CD14-positive monocyte (primary cell): Measurements from ENCODE around the gene PSMD7. TPM values are rescaled to one million over a fixed set of nuclear protein-coding genes. Genes with fewer than 3 reads are reported as not detected.

Experiments used
- DNase-seq, 3 donors: peaks; one replicate each; pipeline ENCODE4 v3.0.0-alpha.2; 2011 to 2022
- H2AFZ ChIP-seq: 2 replicates; pipeline ENCODE4 v1.6.0; 2012; ENCODE audit warnings: mild to moderate bottlenecking, low read depth, low read length, inconsistent platforms; ENCODE audit not compliant: insufficient read depth, poor library complexity, severe bottlenecking
- H3K27ac ChIP-seq, 2 donors: 1 replicate in 1 of 2; 2 replicates in 1 of 2; pipeline ENCODE4 v1.5.1; 2012 to 2013; ENCODE audit warnings: low read length in 2 of 2, control low read depth in 1 of 2, inconsistent platforms in 1 of 2, low read depth in 1 of 2, mild to moderate bottlenecking in 1 of 2
- H3K27me3 ChIP-seq, 2 donors: one replicate each; pipeline versions ENCODE4 v1.6.0 to v1.6.1; 2011 to 2013; ENCODE audit warnings: low read length in 2 of 2; ENCODE audit not compliant: control insufficient read depth in 2 of 2, insufficient read depth in 2 of 2
- H3K36me3 ChIP-seq, 2 donors: replicated peaks in 1 of 2; 1 replicate in 1 of 2; 2 replicates in 1 of 2; pipeline versions ENCODE4 v1.5.1 to v1.6.1; 2012 to 2013; ENCODE audit warnings: low read length in 2 of 2, control low read depth in 1 of 2, inconsistent platforms in 1 of 2, mild to moderate bottlenecking in 1 of 2; ENCODE audit not compliant: insufficient read depth in 2 of 2, control insufficient read depth in 1 of 2
- H3K4me1 ChIP-seq, 2 donors: 1 replicate in 1 of 2; 2 replicates in 1 of 2; pipeline versions ENCODE4 v1.5.1 to v1.6.1; 2012 to 2013; ENCODE audit warnings: low read length in 2 of 2, control low read depth in 1 of 2, inconsistent platforms in 1 of 2, mild to moderate bottlenecking in 1 of 2, moderate library complexity in 1 of 2; ENCODE audit not compliant: insufficient read depth in 2 of 2, control insufficient read depth in 1 of 2
- H3K4me2 ChIP-seq: replicated peaks from 2 replicates; pipeline ENCODE3; 2012; ENCODE audit warnings: low read length, moderate library complexity, mild to moderate bottlenecking; ENCODE audit not compliant: poor library complexity, severe bottlenecking; ENCODE audit errors: extremely low read depth
- H3K4me3 ChIP-seq, 3 experiments: fragments of 200-600 bp in 1 of 3; sonication (generic) in 1 of 3; replicated peaks in 1 of 3; 1 replicate in 2 of 3; 2 replicates in 1 of 3; pipeline ENCODE4 v1.5.1; 2011 to 2013; ENCODE audit warnings: low read length in 3 of 3, mild to moderate bottlenecking in 3 of 3, control low read depth in 2 of 3, low read depth in 2 of 3, inconsistent platforms in 1 of 3, moderate library complexity in 1 of 3
- H3K79me2 ChIP-seq: 2 replicates; pipeline ENCODE4 v1.6.0; 2012; ENCODE audit warnings: mild to moderate bottlenecking, control low read depth, inconsistent platforms, low read length, moderate library complexity; ENCODE audit not compliant: insufficient read depth
- H3K9ac ChIP-seq: 2 replicates; pipeline ENCODE4 v1.6.0; 2017; ENCODE audit warnings: low read length, mild to moderate bottlenecking; ENCODE audit not compliant: insufficient read depth, poor library complexity, severe bottlenecking
- H3K9me3 ChIP-seq, 2 donors: replicated peaks in 1 of 2; 1 replicate in 1 of 2; 2 replicates in 1 of 2; pipeline versions ENCODE4 v1.5.1 to v1.6.1; 2012 to 2013; ENCODE audit warnings: low read length in 2 of 2, control low read depth in 1 of 2; ENCODE audit not compliant: control insufficient read depth in 1 of 2, insufficient read depth in 1 of 2
- H4K20me1 ChIP-seq: 2 replicates; pipeline ENCODE4 v1.6.0; 2012; ENCODE audit warnings: mild to moderate bottlenecking, low read length, control low read depth, moderate library complexity; ENCODE audit not compliant: insufficient read depth
- H3K27ac Mint-ChIP-seq, 7 donors: one replicate each; pipeline ENCODE4 v1.8.0; 2020; ENCODE audit warnings: mild to moderate bottlenecking in 7 of 7, mixed read lengths in 7 of 7, moderate library complexity in 6 of 7, inconsistent platforms in 2 of 7
- H3K27me3 Mint-ChIP-seq, 3 donors: one replicate each; pipeline ENCODE4 v1.8.0; 2021 to 2022; ENCODE audit warnings: low read depth in 3 of 3, mild to moderate bottlenecking in 3 of 3, mixed read lengths in 3 of 3, moderate library complexity in 3 of 3, inconsistent platforms in 1 of 3
- H3K36me3 Mint-ChIP-seq, 2 donors: one replicate each; pipeline ENCODE4 v1.8.0; 2020; ENCODE audit warnings: mixed read lengths in 2 of 2, inconsistent platforms in 1 of 2, mild to moderate bottlenecking in 1 of 2
- H3K4me1 Mint-ChIP-seq: one replicate; pipeline ENCODE4 v1.8.0; 2020; ENCODE audit warnings: mild to moderate bottlenecking, mixed read lengths
- H3K4me3 Mint-ChIP-seq, 2 donors: one replicate each; pipeline ENCODE4 v1.8.0; 2020; ENCODE audit warnings: mild to moderate bottlenecking in 2 of 2, mixed read lengths in 2 of 2, moderate library complexity in 1 of 2
- H3K9me3 Mint-ChIP-seq, 7 donors: one replicate each; pipeline ENCODE4 v1.8.0; 2020 to 2022; ENCODE audit warnings: mixed read lengths in 7 of 7, mild to moderate bottlenecking in 6 of 7, moderate library complexity in 6 of 7, inconsistent platforms in 2 of 7
- CTCF ChIP-seq: fragments of 200-600 bp; IDR thresholded peaks from one replicate; pipeline ENCODE4 v1.8.0; 2022; ENCODE audit warnings: antibody characterized with exemption, mild to moderate bottlenecking
- WGBS: methylation state at CpG from one replicate; pipeline ENCODE4 v1.1.5; 2013; ENCODE audit warnings: missing lambda C conversion rate; ENCODE audit not compliant: insufficient coverage; 5-methylcytosine and 5-hydroxymethylcytosine counted together
- intact Hi-C, 2 donors: fragments of 100-400 bp; cut with micrococcal nuclease; formaldehyde crosslinking; loops; one replicate each; pipeline versions ENCODE4 v1.15.0 to v1.15.1; 2023
- polyA plus RNA-seq, 3 donors: library from polyadenylated mRNA; depleted of rRNA in 1 of 3; unstranded in 2 of 3; stranded (reverse) in 1 of 3; fragments of 300-500 nt in 2 of 3; fragments of >200 nt in 1 of 3; fragmentation: Illumina TruSeq in 2 of 3; gene quantifications; 1 replicate in 2 of 3; 2 replicates in 1 of 3; pipeline ENCODE4 v1.2.3, GENCODE V29; 2012 to 2021

The PSMD7 gene
- polyA plus RNA-seq, 3 donors = 61.3 to 118 (median 96.7) TPM

- Mint-ChIP-seq H3K27me3 (no peaks in the 10 kb centered on the region), H3K9me3 (no peaks in the 10 kb centered on the region), H3K36me3 (peaks cover 77 to 80% of the 10 kb centered on the region in 2 donors), H3K4me3 (no peak overlapping the region), H3K4me1 (peaks cover 3% of the 10 kb centered on the region), H3K27ac (peak overlapping the region in 4 of 7 donors; percentile 0 to 69 (median 26))
- Histone ChIP-seq H3K9me3 (no peaks in the 10 kb centered on the region), H3K4me3 (no peak overlapping the region), H3K27me3 (no peaks in the 10 kb centered on the region), H2AFZ (no peak overlapping the region), H3K9ac (no peak overlapping the region), H3K27ac (peak overlapping the region in 1 of 2 donors; percentile 4), H3K4me1 (no peaks in the 10 kb centered on the region), H4K20me1 (peaks cover 49% of the 10 kb centered on the region), H3K4me2 (no peak overlapping the region), H3K36me3 (peaks cover 81 to 86% of the 10 kb centered on the region in 2 donors), H3K79me2 (peaks cover 14% of the 10 kb centered on the region)
- TF ChIP-seq CTCF = peak; percentile 24
- no peak for DNase-seq
- 100% methylated on average over 1 of the region's 10 CpGs for WGBS
- intact Hi-C loops = no loop called here
These were observed 7.7 kb downstream of the PSMD7 start for GRCh38 chr16:74304164-74304834.

- Histone ChIP-seq H3K4me1 (no peaks in the 10 kb centered on the region), H3K4me3 (no peak overlapping the region), H3K4me2 (no peak overlapping the region), H3K27ac (peak overlapping the region in 1 of 2 donors; percentile 4), H2AFZ (no peak overlapping the region), H3K9me3 (no peaks in the 10 kb centered on the region), H3K9ac (no peak overlapping the region), H4K20me1 (peaks cover 44% of the 10 kb centered on the region), H3K36me3 (peaks cover 76 to 81% of the 10 kb centered on the region in 2 donors), H3K27me3 (no peaks in the 10 kb centered on the region), H3K79me2 (peaks cover 9% of the 10 kb centered on the region)
- no peaks in the 10 kb centered on the region for H3K27me3 Mint-ChIP-seq
- H3K27ac Mint-ChIP-seq = no peak overlapping the region
- H3K4me3 Mint-ChIP-seq = no peak overlapping the region
- no peaks in the 10 kb centered on the region for H3K9me3 Mint-ChIP-seq
- intact Hi-C loops = no loop called here
- DNase-seq = no peak
- no peaks in the 10 kb centered on the region for H3K4me1 Mint-ChIP-seq
- WGBS = no CpG with 5 or more reads among the region's 2 CpGs
- no peak for TF ChIP-seq CTCF
- peaks cover 73 to 76% of the 10 kb centered on the region in 2 donors for H3K36me3 Mint-ChIP-seq
These were observed 8.2 kb downstream of the PSMD7 start for GRCh38 chr16:74304835-74305176.
